Neutrophil (primary cell): ENCODE results near the gene AHCYL1.

Experiments used
- H3K27ac ChIP-seq: fragments of 200-600 bp; sonication (generic); 2 replicates; pipeline ENCODE4 v1.5.1; 2016; ENCODE audit warnings: mild to moderate bottlenecking, moderate library complexity
- H3K27me3 ChIP-seq: fragments of 200-600 bp; sonication (generic); 2 replicates; pipeline ENCODE4 v1.6.0; 2016; ENCODE audit warnings: mild to moderate bottlenecking
- H3K36me3 ChIP-seq: fragments of 200-600 bp; sonication (generic); 2 replicates; pipeline ENCODE4 v1.5.1; 2017
- H3K4me1 ChIP-seq, 2 experiments: fragments of 200-600 bp in 1 of 2; sonication (generic) in 1 of 2; 1 replicate in 1 of 2; 2 replicates in 1 of 2; pipeline versions ENCODE4 v1.5.1 to v1.6.1; 2013 to 2016; ENCODE audit warnings: low read depth in 1 of 2, low read length in 1 of 2, mild to moderate bottlenecking in 1 of 2, moderate library complexity in 1 of 2; ENCODE audit not compliant: control insufficient read depth in 1 of 2, insufficient read depth in 1 of 2
- H3K4me3 ChIP-seq, 2 experiments: fragments of 200-600 bp in 1 of 2; sonication (generic) in 1 of 2; 1 replicate in 1 of 2; 2 replicates in 1 of 2; pipeline ENCODE4 v1.5.1; 2013 to 2016; ENCODE audit warnings: low read depth in 1 of 2, low read length in 1 of 2, mild to moderate bottlenecking in 1 of 2, moderate library complexity in 1 of 2
- H3K9me3 ChIP-seq: fragments of 200-600 bp; sonication (generic); 2 replicates; pipeline ENCODE4 v1.5.1; 2016
- CTCF ChIP-seq: fragments of 200-600 bp; sonication (generic); IDR thresholded peaks from 2 replicates; pipeline ENCODE4 v1.5.1; 2016; ENCODE audit warnings: antibody characterized with exemption

AHCYL1 gene

GRCh38 chr1:110070671-110071242 is 86.2 kb downstream of the AHCYL1 start, which contains the start of gene ALX3:
ALX3 (minus strand) TSS chr1:110070672; CDS start chr1:110070612, 60 bp downstream.
- Histone ChIP-seq H3K4me1 (peaks cover 18 to 28% of the 10 kb centered on the region in 2 experiments), H3K9me3 (no peaks in the 10 kb centered on the region), H3K27me3 (peaks cover 100% of the 10 kb centered on the region), H3K27ac (no peak within 1 kb of the TSS), H3K36me3 (no peaks in the 10 kb centered on the region), H3K4me3 (no peak within 1 kb of the TSS)
- no peak for TF ChIP-seq CTCF
